ENCODE results near the gene KLF6. TPM values are rescaled to one million over a fixed set of nuclear protein-coding genes. Genes with fewer than 3 reads are reported as not detected.
A peak's percentile ranks its signal among the peaks of the same experiment; 100 is the strongest.
"Not testable (repeated sequence)": the region's sequence is repeated elsewhere in the genome, so short reads cannot be mapped to it uniquely, and the experiment has no call there.

KLF6 gene
- total RNA-seq, 1 experiment from 2014 or later = 21.3 TPM

- Histone ChIP-seq H3K4me3 (peak overlapping the region; percentile 14; the same call in 1 of the 2 replicates), H3K27ac (peak overlapping the region; percentile 66), H3K9me3 (replicated peaks) (no peaks in the 10 kb centered on the region), H3K4me1 (replicated peaks) (peaks cover 21% of the 10 kb centered on the region), H3K27me3 (replicated peaks) (no peaks in the 10 kb centered on the region), H3K36me3 (no peaks in the 10 kb centered on the region)
- DNase-seq (ENCODE audit: low read depth in 1 of 2, low spot score in 2 of 2) = peak in 1 of 2 experiments; percentile 57
These were observed 43.1 kb downstream of the KLF6 start for GRCh38 chr10:3741688-3742461.

GRCh38 chr10:3740157-3740871, 44.7 kb downstream of the KLF6 start:
- H3K27me3 ChIP-seq (replicated peaks) = no peaks in the 10 kb centered on the region
- no peaks in the 10 kb centered on the region for H3K9me3 ChIP-seq (replicated peaks)
- H3K27ac ChIP-seq = no peak overlapping the region; the same call in 1 of the 2 replicates
- no peak overlapping the region for H3K4me3 ChIP-seq
- H3K36me3 ChIP-seq = no peaks in the 10 kb centered on the region
- peak in 1 of 2 experiments; percentile 40 for DNase-seq (ENCODE audit: low read depth in 1 of 2, low spot score in 2 of 2)
- H3K4me1 ChIP-seq (replicated peaks) = peaks cover 21% of the 10 kb centered on the region

- no peaks in the 10 kb centered on the region for H3K27me3 ChIP-seq (replicated peaks)
These were observed 46.1 kb downstream of the KLF6 start for GRCh38 chr10:3738855-3739350.

GRCh38 chr10:3737864-3738263, 47.1 kb downstream of the KLF6 start:
- no peak for DNase-seq (ENCODE audit: low read depth in 1 of 2, low spot score in 2 of 2)
- Histone ChIP-seq H3K36me3 (no peaks in the 10 kb centered on the region), H3K9me3 (replicated peaks) (no peaks in the 10 kb centered on the region), H3K4me1 (replicated peaks) (peaks cover 21% of the 10 kb centered on the region), H3K27ac (no peak overlapping the region), H3K27me3 (replicated peaks) (no peaks in the 10 kb centered on the region), H3K4me3 (no peak overlapping the region)

More at GRCh38 chr10:3738855-3739350, 46.1 kb downstream of the KLF6 start:
- H3K9me3 ChIP-seq (replicated peaks) = no peaks in the 10 kb centered on the region
- H3K27ac ChIP-seq = no peak overlapping the region
- H3K4me3 ChIP-seq = no peak overlapping the region
- no peaks in the 10 kb centered on the region for H3K36me3 ChIP-seq
- DNase-seq (ENCODE audit: low read depth in 1 of 2, low spot score in 2 of 2) = no peak
- H3K4me1 ChIP-seq (replicated peaks) = peaks cover 21% of the 10 kb centered on the region

- H3K27me3 ChIP-seq (replicated peaks) = no peaks in the 10 kb centered on the region
- H3K9me3 ChIP-seq (replicated peaks) = no peaks in the 10 kb centered on the region
- H3K36me3 ChIP-seq = no peaks in the 10 kb centered on the region
- peaks cover 4% of the 10 kb centered on the region for H3K4me1 ChIP-seq (replicated peaks)
- no peak overlapping the region for H3K4me3 ChIP-seq
- no peak overlapping the region for H3K27ac ChIP-seq
- peak in 1 of 2 experiments; percentile 40 for DNase-seq (ENCODE audit: low read depth in 1 of 2, low spot score in 2 of 2)
These were observed 49.8 kb downstream of the KLF6 start for GRCh38 chr10:3735175-3735574.

GRCh38 chr10:3734111-3734510, 50.9 kb downstream of the KLF6 start:
- Histone ChIP-seq H3K27ac (no peak overlapping the region), H3K27me3 (replicated peaks) (no peaks in the 10 kb centered on the region), H3K4me1 (replicated peaks) (no peaks in the 10 kb centered on the region), H3K4me3 (no peak overlapping the region), H3K9me3 (replicated peaks) (no peaks in the 10 kb centered on the region), H3K36me3 (no peaks in the 10 kb centered on the region)
- no peak for DNase-seq (ENCODE audit: low read depth in 1 of 2, low spot score in 2 of 2)

- H3K27me3 ChIP-seq (replicated peaks); H3K36me3 ChIP-seq; DNase-seq (ENCODE audit: low read depth in 1 of 2, low spot score in 2 of 2): not testable (repeated sequence)
These were observed 52.8 kb downstream of the KLF6 start for GRCh38 chr10:3732183-3732582.

GRCh38 chr10:3729397-3729976, 55.5 kb downstream of the KLF6 start:
- Histone ChIP-seq H3K27ac (no peak overlapping the region), H3K4me3 (no peak overlapping the region), H3K9me3 (replicated peaks) (no peaks in the 10 kb centered on the region), H3K4me1 (replicated peaks) (no peaks in the 10 kb centered on the region), H3K36me3 (no peaks in the 10 kb centered on the region), H3K27me3 (replicated peaks) (0 out of 2 replicates have a peak, but pooled peaks cover 2% of the 10 kb centered on the region)
- DNase-seq (ENCODE audit: low read depth in 1 of 2, low spot score in 2 of 2) = no peak

More at GRCh38 chr10:3732183-3732582, 52.8 kb downstream of the KLF6 start:
- H3K4me1 ChIP-seq (replicated peaks); H3K9me3 ChIP-seq (replicated peaks); H3K27ac ChIP-seq; H3K4me3 ChIP-seq: not testable (repeated sequence)

- Histone ChIP-seq H3K9me3 (replicated peaks) (no peaks in the 10 kb centered on the region), H3K4me3 (no peak overlapping the region)
These were observed 56.4 kb downstream of the KLF6 start for GRCh38 chr10:3728563-3728962.

GRCh38 chr10:3727268-3727667, 57.7 kb downstream of the KLF6 start:
- Histone ChIP-seq H3K27me3 (replicated peaks) (0 out of 2 replicates have a peak, but pooled peaks cover 2% of the 10 kb centered on the region), H3K36me3 (no peaks in the 10 kb centered on the region), H3K9me3 (replicated peaks) (no peaks in the 10 kb centered on the region), H3K4me1 (replicated peaks) (no peaks in the 10 kb centered on the region), H3K27ac (no peak overlapping the region), H3K4me3 (no peak overlapping the region)
- DNase-seq (ENCODE audit: low read depth in 1 of 2, low spot score in 2 of 2) = no peak

More at GRCh38 chr10:3728563-3728962, 56.4 kb downstream of the KLF6 start:
- Histone ChIP-seq H3K36me3 (no peaks in the 10 kb centered on the region), H3K27me3 (replicated peaks) (0 out of 2 replicates have a peak, but pooled peaks cover 2% of the 10 kb centered on the region), H3K27ac (no peak overlapping the region), H3K4me1 (replicated peaks) (no peaks in the 10 kb centered on the region)
- DNase-seq (ENCODE audit: low read depth in 1 of 2, low spot score in 2 of 2) = no peak
